Measurements from ENCODE around the gene PRAMEF8.
"Not testable (repeated sequence)": the region's sequence is repeated elsewhere in the genome, so short reads cannot be mapped to it uniquely, and the experiment has no call there.

GRCh38 chr1:13279617-13280016 lies 5.3 kb downstream of the PRAMEF8 start:
- TF ChIP-seq, protein P1, sequence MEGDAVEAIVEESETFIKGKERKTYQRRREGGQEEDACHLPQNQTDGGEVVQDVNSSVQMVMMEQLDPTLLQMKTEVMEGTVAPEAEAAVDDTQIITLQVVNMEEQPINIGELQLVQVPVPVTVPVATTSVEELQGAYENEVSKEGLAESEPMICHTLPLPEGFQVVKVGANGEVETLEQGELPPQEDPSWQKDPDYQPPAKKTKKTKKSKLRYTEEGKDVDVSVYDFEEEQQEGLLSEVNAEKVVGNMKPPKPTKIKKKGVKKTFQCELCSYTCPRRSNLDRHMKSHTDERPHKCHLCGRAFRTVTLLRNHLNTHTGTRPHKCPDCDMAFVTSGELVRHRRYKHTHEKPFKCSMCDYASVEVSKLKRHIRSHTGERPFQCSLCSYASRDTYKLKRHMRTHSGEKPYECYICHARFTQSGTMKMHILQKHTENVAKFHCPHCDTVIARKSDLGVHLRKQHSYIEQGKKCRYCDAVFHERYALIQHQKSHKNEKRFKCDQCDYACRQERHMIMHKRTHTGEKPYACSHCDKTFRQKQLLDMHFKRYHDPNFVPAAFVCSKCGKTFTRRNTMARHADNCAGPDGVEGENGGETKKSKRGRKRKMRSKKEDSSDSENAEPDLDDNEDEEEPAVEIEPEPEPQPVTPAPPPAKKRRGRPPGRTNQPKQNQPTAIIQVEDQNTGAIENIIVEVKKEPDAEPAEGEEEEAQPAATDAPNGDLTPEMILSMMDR (IDR thresholded peaks at IDR 0.05) = not testable (repeated sequence)
- TF ChIP-seq EP300, POLR2AphosphoS5 (IDR thresholded peaks at IDR 0.05): not testable (repeated sequence)
